D721Med (cell line): Measurements from ENCODE around the gene CASP4.
"Not testable (repeated sequence)": the region's sequence is repeated elsewhere in the genome, so short reads cannot be mapped to it uniquely, and the experiment has no call there.

Source experiments
- DNase-seq: peaks from one replicate; pipeline ENCODE4 v3.0.0; 2011; ENCODE audit warnings: low spot score; ENCODE audit not compliant: insufficient read length
- FAIRE-seq: peaks from 2 replicates; lab custom pipeline; 2011; peaks lifted over from hg19 to GRCh38; lab: Jason Lieb, UNC
- TF ChIP-seq, protein P1 (sequence below): IDR thresholded peaks from 2 replicates; pipeline ENCODE4 v1.5.1; 2012; ENCODE audit warnings: mild to moderate bottlenecking, control low read depth; ENCODE audit not compliant: insufficient read depth; ENCODE audit errors: missing control alignments

CASP4 gene

DNA sequence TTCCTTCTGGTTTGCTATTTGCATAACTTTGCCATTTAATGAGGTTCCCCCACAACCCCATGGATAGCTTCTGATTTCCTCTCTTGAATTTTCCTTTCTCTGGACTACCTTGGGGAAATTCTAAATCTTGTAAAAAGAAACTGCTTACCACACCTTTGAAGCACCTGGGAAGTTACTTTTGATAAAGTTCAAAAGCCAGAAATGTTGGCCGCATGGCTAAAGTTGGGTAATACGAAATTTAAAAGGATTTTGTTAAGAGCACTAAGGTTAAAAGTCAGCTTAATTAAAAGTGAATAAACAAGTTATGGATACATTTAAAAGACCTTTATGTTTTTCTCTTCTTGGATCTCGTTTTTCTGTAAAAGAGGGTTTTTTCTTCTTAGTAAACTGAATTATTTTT, 5.5 kb downstream of the CASP4 start:
- no peak for DNase-seq
- no peak for FAIRE-seq
- TF ChIP-seq, protein P1, sequence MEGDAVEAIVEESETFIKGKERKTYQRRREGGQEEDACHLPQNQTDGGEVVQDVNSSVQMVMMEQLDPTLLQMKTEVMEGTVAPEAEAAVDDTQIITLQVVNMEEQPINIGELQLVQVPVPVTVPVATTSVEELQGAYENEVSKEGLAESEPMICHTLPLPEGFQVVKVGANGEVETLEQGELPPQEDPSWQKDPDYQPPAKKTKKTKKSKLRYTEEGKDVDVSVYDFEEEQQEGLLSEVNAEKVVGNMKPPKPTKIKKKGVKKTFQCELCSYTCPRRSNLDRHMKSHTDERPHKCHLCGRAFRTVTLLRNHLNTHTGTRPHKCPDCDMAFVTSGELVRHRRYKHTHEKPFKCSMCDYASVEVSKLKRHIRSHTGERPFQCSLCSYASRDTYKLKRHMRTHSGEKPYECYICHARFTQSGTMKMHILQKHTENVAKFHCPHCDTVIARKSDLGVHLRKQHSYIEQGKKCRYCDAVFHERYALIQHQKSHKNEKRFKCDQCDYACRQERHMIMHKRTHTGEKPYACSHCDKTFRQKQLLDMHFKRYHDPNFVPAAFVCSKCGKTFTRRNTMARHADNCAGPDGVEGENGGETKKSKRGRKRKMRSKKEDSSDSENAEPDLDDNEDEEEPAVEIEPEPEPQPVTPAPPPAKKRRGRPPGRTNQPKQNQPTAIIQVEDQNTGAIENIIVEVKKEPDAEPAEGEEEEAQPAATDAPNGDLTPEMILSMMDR, result no peak

DNA sequence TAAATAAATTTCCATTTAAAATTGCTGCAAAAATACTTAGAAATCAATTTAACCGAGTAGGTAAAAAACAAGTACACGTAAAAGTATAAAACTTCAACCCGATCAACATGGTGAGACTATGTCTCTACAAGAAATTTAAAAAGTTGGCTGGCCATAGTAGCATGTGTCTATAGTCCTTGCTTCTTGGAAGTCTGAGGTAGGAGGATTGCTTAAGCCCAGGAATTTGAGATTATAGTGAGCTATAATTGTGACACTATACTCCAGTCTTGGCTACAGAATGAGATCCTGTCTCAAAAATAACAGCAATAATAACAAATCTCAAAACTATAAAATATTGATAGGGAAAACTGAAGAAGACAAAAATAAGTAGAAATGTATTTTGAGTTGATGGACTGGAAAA, 11.1 kb downstream of the CASP4 start:
- DNase-seq (no peak), FAIRE-seq (no peak)
- TF ChIP-seq, protein P1, result no peak

DNA sequence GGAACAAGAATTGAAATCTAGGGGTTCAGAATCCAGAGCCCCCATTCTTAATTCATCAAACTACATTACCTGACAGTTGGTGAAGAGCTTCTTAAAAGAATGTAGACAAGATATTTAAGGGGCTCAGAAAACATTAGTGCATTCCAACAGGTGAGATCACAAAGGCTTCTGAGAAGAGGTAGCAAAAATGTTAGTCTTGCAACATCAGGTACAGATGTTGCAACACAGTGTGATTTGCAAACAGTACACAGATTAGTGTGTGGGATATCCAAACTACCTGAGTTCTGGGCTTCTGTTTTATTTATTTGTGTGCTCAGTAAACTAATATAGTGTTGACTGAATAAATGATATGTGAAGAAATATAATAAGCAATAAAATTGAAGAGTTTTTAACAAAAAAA, 11.8 kb downstream of the CASP4 start:
- DNase-seq, result no peak
- TF ChIP-seq, protein P1, result no peak
- FAIRE-seq, result no peak

DNA sequence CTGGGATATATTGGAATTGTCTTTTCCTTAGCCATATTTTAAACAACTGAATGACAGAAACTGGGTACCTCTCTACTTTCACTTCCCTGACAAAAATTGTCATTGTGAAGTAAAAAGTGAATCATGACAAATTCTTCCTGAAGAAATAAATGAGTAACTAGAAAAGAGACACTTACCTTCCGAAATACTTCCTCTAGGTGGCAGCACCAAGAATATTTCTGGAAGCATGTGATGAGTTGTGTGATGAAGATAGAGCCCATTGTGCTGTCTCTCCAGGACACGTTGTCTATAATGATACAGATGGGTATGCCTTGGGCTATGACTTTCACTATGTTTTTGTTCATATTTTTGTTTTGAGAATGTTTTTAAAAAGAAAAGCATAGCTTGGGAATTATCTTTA, 21.5 kb downstream of the CASP4 start:
- DNase-seq (no peak), FAIRE-seq (no peak)
- TF ChIP-seq, protein P1, result peak; percentile 20

DNA sequence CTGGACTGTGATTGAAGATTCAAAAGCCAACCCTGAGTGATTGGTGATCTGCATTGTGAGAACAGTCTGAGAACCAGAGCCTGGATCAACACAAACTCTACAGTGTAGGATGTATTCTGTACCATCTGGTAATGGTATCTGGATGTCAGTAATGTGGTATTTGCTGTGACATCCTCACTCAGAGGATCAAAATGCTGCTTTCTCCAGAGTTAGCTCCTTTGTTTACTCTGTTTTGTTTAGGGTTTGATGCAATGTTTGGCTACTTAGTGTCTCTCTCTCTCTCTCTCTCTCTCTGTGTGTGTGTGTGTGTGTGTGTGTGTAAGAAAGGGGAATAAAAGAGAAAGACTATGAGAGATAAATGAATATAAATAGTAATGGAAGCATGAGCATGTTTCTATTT, 24.3 kb downstream of the CASP4 start:
- DNase-seq, result no peak
- TF ChIP-seq, protein P1, result no peak
- FAIRE-seq, result no peak

DNA sequence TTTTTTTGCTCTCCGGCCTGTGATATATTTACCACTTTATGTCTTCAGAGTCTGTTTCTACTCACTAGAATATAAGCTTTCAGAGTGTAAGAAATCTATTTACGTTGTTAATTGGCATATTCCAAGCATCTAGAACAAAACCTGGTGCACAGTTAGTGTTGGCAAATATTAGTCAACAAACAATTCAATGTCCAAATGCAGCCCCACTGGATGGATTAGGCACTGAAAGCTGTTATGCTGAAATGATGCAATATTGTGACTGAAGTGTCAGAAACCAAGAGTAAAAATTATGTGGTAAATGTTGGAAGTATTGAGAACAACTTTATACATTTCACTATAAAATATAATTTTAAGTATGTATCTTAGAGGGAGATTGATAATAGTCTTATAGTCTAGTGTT, 24.8 kb downstream of the CASP4 start:
- DNase-seq (no peak), FAIRE-seq (no peak)
- TF ChIP-seq, protein P1, result no peak

DNA sequence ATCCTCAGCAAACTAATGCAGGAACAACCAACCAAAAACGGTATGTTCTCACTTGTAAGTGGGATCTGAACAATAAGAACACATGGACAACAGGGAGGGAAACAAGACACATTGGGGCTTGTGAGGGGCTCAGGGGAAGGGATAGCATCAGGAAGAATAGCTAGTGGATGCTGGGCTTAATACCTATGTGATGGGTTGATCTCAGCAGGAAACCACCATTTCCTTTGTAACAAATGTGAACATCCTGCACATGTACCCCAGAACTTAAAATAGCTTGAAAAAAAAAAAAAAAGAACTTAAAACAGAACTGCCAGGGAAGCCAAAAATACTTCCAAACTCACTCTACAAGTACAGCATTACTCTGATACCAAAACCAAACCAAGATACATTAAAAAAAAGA, 33.8 kb downstream of the CASP4 start:
- TF ChIP-seq, protein P1, result no peak
- DNase-seq (no peak), FAIRE-seq (no peak)

DNA sequence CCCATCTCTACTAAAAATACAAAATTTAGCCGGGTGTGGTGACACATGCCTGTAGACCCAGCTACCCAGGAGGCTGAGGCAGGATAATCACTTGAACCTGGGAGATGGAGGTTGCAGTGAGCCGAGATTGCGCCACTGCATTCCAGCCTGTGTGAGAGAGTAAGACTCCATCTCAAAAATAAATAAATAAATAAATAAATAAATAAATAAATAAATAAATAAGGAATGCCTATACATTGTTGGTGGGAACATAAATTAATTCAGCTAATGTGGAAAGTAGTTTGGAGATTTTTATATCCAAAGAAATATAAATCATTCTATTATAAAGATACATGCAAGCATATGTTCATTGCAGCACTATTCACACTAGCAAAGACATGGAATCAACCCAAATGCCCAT, 34.3 kb downstream of the CASP4 start:
- FAIRE-seq, DNase-seq: not testable (repeated sequence)
